HCT116 (cell line): ENCODE measurements around the gene MLLT3.

Experiments
- CBX3 ChIP-seq: IDR thresholded peaks from 2 replicates; pipeline ENCODE4 v1.6.1; 2012; ENCODE audit warnings: low read depth
- EZH2 ChIP-seq: fragments of 200-600 bp; sonication (generic); IDR thresholded peaks from 2 replicates; pipeline ENCODE4 v1.6.1; 2017; ENCODE audit warnings: antibody characterized with exemption, mixed run types
- EZH2phosphoT487 ChIP-seq: fragments of 200-600 bp; IDR thresholded peaks from 2 replicates; pipeline ENCODE4 v1.6.1; 2018; ENCODE audit warnings: antibody characterized with exemption, borderline replicate concordance
- POLR2AphosphoS5 ChIP-seq: IDR thresholded peaks from 2 replicates; pipeline ENCODE4 v1.6.1; 2011; ENCODE audit warnings: mild to moderate bottlenecking, low read depth, low read length, moderate library complexity
- RAD21 ChIP-seq: IDR thresholded peaks from 2 replicates; pipeline ENCODE4 v1.6.1; 2012; ENCODE audit warnings: low read depth, mild to moderate bottlenecking
- SRF ChIP-seq: IDR thresholded peaks from 2 replicates; pipeline ENCODE4 v1.6.1; 2012; ENCODE audit warnings: low read depth
- TF ChIP-seq, protein P1 (sequence below), 3 experiments: fragments of 200-600 bp in 1 of 3; sonication (generic) in 1 of 3; IDR thresholded peaks in 2 of 3; conservative IDR thresholded peaks in 1 of 3; 2 replicates each; pipeline ENCODE4 v1.5.1; 2012 to 2017; ENCODE audit warnings: low read depth in 2 of 3, low read length in 2 of 3, antibody characterized with exemption in 1 of 3, borderline replicate concordance in 1 of 3, control low read depth in 1 of 3, mild to moderate bottlenecking in 1 of 3, mixed read lengths in 1 of 3, mixed run types in 1 of 3, moderate library complexity in 1 of 3; ENCODE audit not compliant: insufficient read depth in 1 of 3

- TF ChIP-seq, protein P1, sequence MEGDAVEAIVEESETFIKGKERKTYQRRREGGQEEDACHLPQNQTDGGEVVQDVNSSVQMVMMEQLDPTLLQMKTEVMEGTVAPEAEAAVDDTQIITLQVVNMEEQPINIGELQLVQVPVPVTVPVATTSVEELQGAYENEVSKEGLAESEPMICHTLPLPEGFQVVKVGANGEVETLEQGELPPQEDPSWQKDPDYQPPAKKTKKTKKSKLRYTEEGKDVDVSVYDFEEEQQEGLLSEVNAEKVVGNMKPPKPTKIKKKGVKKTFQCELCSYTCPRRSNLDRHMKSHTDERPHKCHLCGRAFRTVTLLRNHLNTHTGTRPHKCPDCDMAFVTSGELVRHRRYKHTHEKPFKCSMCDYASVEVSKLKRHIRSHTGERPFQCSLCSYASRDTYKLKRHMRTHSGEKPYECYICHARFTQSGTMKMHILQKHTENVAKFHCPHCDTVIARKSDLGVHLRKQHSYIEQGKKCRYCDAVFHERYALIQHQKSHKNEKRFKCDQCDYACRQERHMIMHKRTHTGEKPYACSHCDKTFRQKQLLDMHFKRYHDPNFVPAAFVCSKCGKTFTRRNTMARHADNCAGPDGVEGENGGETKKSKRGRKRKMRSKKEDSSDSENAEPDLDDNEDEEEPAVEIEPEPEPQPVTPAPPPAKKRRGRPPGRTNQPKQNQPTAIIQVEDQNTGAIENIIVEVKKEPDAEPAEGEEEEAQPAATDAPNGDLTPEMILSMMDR (IDR thresholded peaks at IDR 0.05 in 2 of 3, conservative IDR thresholded peaks at IDR 0.05 in 1 of 3; ENCODE audit: borderline replicate concordance in 1 of 3, insufficient read depth in 1 of 3, low read depth in 2 of 3, low read length in 2 of 3), result no peak
- TF ChIP-seq EZH2phosphoT487 (no peak), CBX3 (no peak), EZH2 (no peak), POLR2AphosphoS5 (no peak), SRF (no peak), RAD21 (no peak)
These were observed 70.5 kb downstream of the MLLT3 start for GRCh38 chr9:20551835-20552234.
